ENCODE measurements around the gene USP47. TPM values are rescaled to one million over a fixed set of nuclear protein-coding genes. Genes with fewer than 3 reads are reported as not detected.

USP47 gene
- 57.5 TPM for total RNA-seq

GRCh38 chr11:11841723-11842420, at the start of gene USP47:
Gene USP47 (plus strand): TSS chr11:11841972. CDS start chr11:11842186, 214 bp downstream.
- ATAC-seq, result peak; percentile 96
- peak; percentile 97 for DNase-seq (ENCODE audit: low spot score)
- intact Hi-C loops (cut with DNase I), result no loop called here

- DNase-seq (ENCODE audit: low spot score) (no peak), ATAC-seq (no peak)
- intact Hi-C loops (cut with DNase I), result loop anchor here (10.0 kb wide), 1 partner anchor 252 kb away; no protein-coding TSS in a partner anchor
Measured at GRCh38 chr11:11793073-11793472, 48.7 kb upstream of the USP47 start.

- intact Hi-C loops (cut with DNase I), result loop anchor here (10.0 kb wide), 1 partner anchor 246 kb away; no protein-coding TSS in a partner anchor
- peak; percentile 84 for DNase-seq (ENCODE audit: low spot score)
- ATAC-seq, result peak; percentile 96
Measured at GRCh38 chr11:11798586-11799438, 43.0 kb upstream of the USP47 start.

- DNase-seq (ENCODE audit: low spot score), result no peak
- no peak for ATAC-seq
- intact Hi-C loops (cut with DNase I), result no loop called here
Measured at GRCh38 chr11:11805228-11805627, 36.5 kb upstream of the USP47 start.

GRCh38 chr11:11806074-11806473, 35.7 kb upstream of the USP47 start:
- intact Hi-C loops (cut with DNase I), result no loop called here
- ATAC-seq (peak; percentile 41), DNase-seq (ENCODE audit: low spot score) (no peak)

- ATAC-seq, result peak; percentile 90
- DNase-seq (ENCODE audit: low spot score), result no peak
- intact Hi-C loops (cut with DNase I), result no loop called here
Measured at GRCh38 chr11:11806586-11806985, 35.2 kb upstream of the USP47 start.

GRCh38 chr11:11807811-11808782, 33.7 kb upstream of the USP47 start:
- peak; percentile 40 for ATAC-seq
- intact Hi-C loops (cut with DNase I), result no loop called here
- no peak for DNase-seq (ENCODE audit: low spot score)

- intact Hi-C loops (cut with DNase I), result no loop called here
- no peak for DNase-seq (ENCODE audit: low spot score)
- no peak for ATAC-seq
Measured at GRCh38 chr11:11808992-11809615, 32.7 kb upstream of the USP47 start.

GRCh38 chr11:11810764-11811726, 30.7 kb upstream of the USP47 start:
- no peak for DNase-seq (ENCODE audit: low spot score)
- ATAC-seq, result no peak
- intact Hi-C loops (cut with DNase I), result no loop called here

GRCh38 chr11:11813288-11813962, 28.3 kb upstream of the USP47 start:
- ATAC-seq (peak; percentile 87), DNase-seq (ENCODE audit: low spot score) (no peak)
- intact Hi-C loops (cut with DNase I), result no loop called here

GRCh38 chr11:11814614-11815452, 26.9 kb upstream of the USP47 start:
- no peak for ATAC-seq

GRCh38 chr11:11816511-11817314, 25.1 kb upstream of the USP47 start:
- DNase-seq (ENCODE audit: low spot score) (no peak), ATAC-seq (no peak)
- intact Hi-C loops (cut with DNase I), result no loop called here

More at GRCh38 chr11:11814614-11815452, 26.9 kb upstream of the USP47 start:
- no peak for DNase-seq (ENCODE audit: low spot score)
- intact Hi-C loops (cut with DNase I), result no loop called here

GRCh38 chr11:11817957-11818356, 23.8 kb upstream of the USP47 start:
- intact Hi-C loops (cut with DNase I), result no loop called here
- DNase-seq (ENCODE audit: low spot score) (no peak), ATAC-seq (no peak)

- no peak for DNase-seq (ENCODE audit: low spot score)
- no peak for ATAC-seq
- intact Hi-C loops (cut with DNase I), result no loop called here
Measured at GRCh38 chr11:11818529-11819121, 23.1 kb upstream of the USP47 start.

GRCh38 chr11:11821899-11822298, 19.9 kb upstream of the USP47 start:
- intact Hi-C loops (cut with DNase I), result no loop called here
- DNase-seq (ENCODE audit: low spot score) (no peak), ATAC-seq (no peak)
